Breast epithelium (tissue), 4 donors: ENCODE results near the gene LHFPL3. TPM values are rescaled to one million over a fixed set of nuclear protein-coding genes. Genes with fewer than 3 reads are reported as not detected.

Experiments used
- DNase-seq, 2 donors: peaks; one replicate each; pipeline ENCODE4 v3.0.0-alpha.2; 2019; ENCODE audit warnings: low spot score in 2 of 2
- H3K27ac ChIP-seq, 2 donors: fragments of 200-600 bp; sonication (generic) in 1 of 2; one replicate each; pipeline ENCODE4 v1.5.1; 2016 to 2019; ENCODE audit warnings: mild to moderate bottlenecking in 1 of 2
- H3K27me3 ChIP-seq, 2 donors: fragments of 200-600 bp; sonication (generic) in 1 of 2; one replicate each; pipeline versions ENCODE4 v1.5.1 to v1.6.0; 2017 to 2019; ENCODE audit warnings: control low read depth in 1 of 2, mild to moderate bottlenecking in 1 of 2
- H3K36me3 ChIP-seq: fragments of 200-600 bp; one replicate; pipeline ENCODE4 v1.5.1; 2019
- H3K4me1 ChIP-seq, 2 donors: fragments of 200-600 bp; sonication (generic); one replicate each; pipeline ENCODE4 v1.5.1; 2016 to 2019; ENCODE audit warnings: control low read depth in 1 of 2
- H3K4me3 ChIP-seq, 3 donors: fragments of 200-600 bp; sonication (generic); 1 replicate in 2 of 3; 2 replicates in 1 of 3; pipeline ENCODE4 v1.5.1; 2016 to 2019; ENCODE audit warnings: mild to moderate bottlenecking in 3 of 3, moderate library complexity in 2 of 3
- H3K9me3 ChIP-seq, 2 donors: fragments of 200-600 bp; sonication (generic) in 1 of 2; one replicate each; pipeline ENCODE4 v1.5.1; 2016 to 2019; ENCODE audit warnings: control low read depth in 1 of 2
- CTCF ChIP-seq, 3 donors: fragments of 450-650 bp; IDR thresholded peaks; one replicate each; pipeline ENCODE4 v1.5.1; 2016 to 2017; ENCODE audit warnings: antibody characterized with exemption in 3 of 3, mild to moderate bottlenecking in 3 of 3, moderate library complexity in 3 of 3
- POLR2A ChIP-seq: fragments of 450-650 bp; IDR thresholded peaks from one replicate; pipeline ENCODE4 v1.6.1; 2016; ENCODE audit warnings: antibody characterized with exemption, mild to moderate bottlenecking, moderate library complexity
- POLR2AphosphoS5 ChIP-seq, 3 donors: sonication (generic); formaldehyde crosslinking; IDR thresholded peaks; one replicate each; pipeline ENCODE4 v1.6.1; 2017; ENCODE audit warnings: antibody characterized with exemption in 3 of 3
- intact Hi-C: fragments of 100-400 bp; cut with DNase I; formaldehyde crosslinking; loops from one replicate; pipeline ENCODE4 v1.15.1; 2023; ENCODE audit warnings: low total_unique reads
- total RNA-seq, 3 donors: library from RNA; depleted of rRNA; stranded (reverse); fragments of >200 nt; gene quantifications; one replicate each; pipeline ENCODE4 v1.1.0, GENCODE V29; 2016

LHFPL3 gene
- total RNA-seq, 3 donors from 2014 or later = not detected

- Histone ChIP-seq H3K4me3 (no peak overlapping the region), H3K36me3 (no peaks in the 10 kb centered on the region), H3K9me3 (no peaks in the 10 kb centered on the region), H3K27ac (no peak overlapping the region), H3K4me1 (no peaks in the 10 kb centered on the region), H3K27me3 (no peaks in the 10 kb centered on the region)
- intact Hi-C loops = no loop called here
- DNase-seq = no peak
- no peak for TF ChIP-seq POLR2AphosphoS5 (IDR thresholded peaks at IDR 0.05)
Observed at GRCh38 chr7:104791080-104791479, 462.7 kb downstream of the LHFPL3 start.

- H3K4me3 ChIP-seq = no peak overlapping the region
- DNase-seq = no peak
- no peak for TF ChIP-seq POLR2AphosphoS5 (IDR thresholded peaks at IDR 0.05)
- no peak for TF ChIP-seq POLR2A
- no peak for TF ChIP-seq CTCF (IDR thresholded peaks at IDR 0.05)
- H3K27me3 ChIP-seq = no peaks in the 10 kb centered on the region
- no peaks in the 10 kb centered on the region for H3K9me3 ChIP-seq
- H3K27ac ChIP-seq = no peak overlapping the region
- intact Hi-C loops = no loop called here
- H3K36me3 ChIP-seq = no peaks in the 10 kb centered on the region
- H3K4me1 ChIP-seq = no peaks in the 10 kb centered on the region
Observed at GRCh38 chr7:104793066-104793465, 464.7 kb downstream of the LHFPL3 start.

- no peak for TF ChIP-seq POLR2A
- TF ChIP-seq CTCF (IDR thresholded peaks at IDR 0.05) = no peak
- no peak for TF ChIP-seq POLR2AphosphoS5 (IDR thresholded peaks at IDR 0.05)
- intact Hi-C loops = no loop called here
Observed at GRCh38 chr7:104794154-104794553, 465.8 kb downstream of the LHFPL3 start.

GRCh38 chr7:104794589-104794988 is 466.2 kb downstream of the LHFPL3 start:
- H3K4me3 ChIP-seq = no peak overlapping the region
- no peak overlapping the region for H3K27ac ChIP-seq
- no peak for DNase-seq
- no peaks in the 10 kb centered on the region for H3K36me3 ChIP-seq
- no peaks in the 10 kb centered on the region for H3K4me1 ChIP-seq
- no peaks in the 10 kb centered on the region for H3K9me3 ChIP-seq
- no peaks in the 10 kb centered on the region for H3K27me3 ChIP-seq
- intact Hi-C loops = no loop called here
- TF ChIP-seq POLR2A (no peak), CTCF (IDR thresholded peaks at IDR 0.05) (no peak), POLR2AphosphoS5 (IDR thresholded peaks at IDR 0.05) (no peak)

More at GRCh38 chr7:104794154-104794553, 465.8 kb downstream of the LHFPL3 start:
- H3K27ac ChIP-seq = no peak overlapping the region
- no peaks in the 10 kb centered on the region for H3K27me3 ChIP-seq
- H3K4me1 ChIP-seq = no peaks in the 10 kb centered on the region
- no peaks in the 10 kb centered on the region for H3K36me3 ChIP-seq
- no peak for DNase-seq
- H3K9me3 ChIP-seq = no peaks in the 10 kb centered on the region
- no peak overlapping the region for H3K4me3 ChIP-seq

GRCh38 chr7:104795086-104795485 is 466.7 kb downstream of the LHFPL3 start:
- no peaks in the 10 kb centered on the region for H3K36me3 ChIP-seq
- no peak for DNase-seq
- no peaks in the 10 kb centered on the region for H3K4me1 ChIP-seq
- no peaks in the 10 kb centered on the region for H3K27me3 ChIP-seq
- H3K9me3 ChIP-seq = no peaks in the 10 kb centered on the region
- TF ChIP-seq POLR2A (no peak), POLR2AphosphoS5 (IDR thresholded peaks at IDR 0.05) (no peak), CTCF (IDR thresholded peaks at IDR 0.05) (no peak)
- intact Hi-C loops = no loop called here
- H3K4me3 ChIP-seq = no peak overlapping the region
- no peak overlapping the region for H3K27ac ChIP-seq
